Erythroblast (primary cell): ENCODE measurements around the gene SLC1A2.

Source experiments
- GATA1 ChIP-seq: IDR thresholded peaks from 2 replicates; pipeline ENCODE4 v1.6.1; 2011; ENCODE audit warnings: low read depth, mild to moderate bottlenecking, control low read depth, low read length, moderate library complexity
- POLR2A ChIP-seq: IDR thresholded peaks from 2 replicates; pipeline ENCODE4 v1.6.1; 2011; ENCODE audit warnings: mild to moderate bottlenecking, low read length

DNA sequence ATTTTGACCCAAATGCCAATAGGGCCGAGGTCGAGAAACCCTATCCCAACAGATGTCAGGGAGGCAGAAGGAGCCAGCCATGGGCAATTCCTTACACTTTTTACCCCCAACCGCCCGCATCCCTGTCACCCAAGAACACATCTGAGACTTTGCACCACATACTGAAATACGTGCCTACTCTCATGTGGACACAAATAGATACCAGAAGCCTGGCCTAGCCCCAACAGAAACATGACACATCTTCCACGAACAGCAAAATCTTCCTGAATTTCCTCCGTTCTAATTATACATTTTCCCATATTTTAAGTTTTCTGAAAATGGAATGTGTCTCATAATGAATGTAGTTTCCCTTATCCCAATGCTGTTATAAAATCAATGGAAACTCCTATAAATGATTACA lies 64.7 kb downstream of the SLC1A2 start:
- TF ChIP-seq POLR2A, result no peak
- TF ChIP-seq GATA1, result no peak
